Anterior cingulate cortex (tissue), 58 donors: ENCODE measurements around the gene GHRH.

Experiments
- DNase-seq, 58 donors: peaks; one replicate each; lab custom pipeline; 2025; lab: John Stamatoyannopoulos, UW

The GHRH gene

GRCh38 chr20:37293301-37293943, 31.8 kb upstream of the GHRH start:
- no peak for DNase-seq

GRCh38 chr20:37291724-37292126, 30.1 kb upstream of the GHRH start:
- no peak for DNase-seq

GRCh38 chr20:37290158-37290810, 28.7 kb upstream of the GHRH start:
- DNase-seq, result no peak

GRCh38 chr20:37288091-37288490, 26.5 kb upstream of the GHRH start:
- peak in 5 of 58 donors; percentile 4 to 19 (median 8) for DNase-seq

- no peak for DNase-seq
Observed at GRCh38 chr20:37285664-37286374, 24.2 kb upstream of the GHRH start.

- DNase-seq, result no peak
Observed at GRCh38 chr20:37284691-37285161, 23.1 kb upstream of the GHRH start.

GRCh38 chr20:37283530-37284195, 22.0 kb upstream of the GHRH start:
- no peak for DNase-seq

- no peak for DNase-seq
Observed at GRCh38 chr20:37282556-37282955, 20.9 kb upstream of the GHRH start.

GRCh38 chr20:37280403-37280802, 18.8 kb upstream of the GHRH start:
- no peak for DNase-seq

GRCh38 chr20:37279820-37280219, 18.2 kb upstream of the GHRH start:
- no peak for DNase-seq

GRCh38 chr20:37278966-37279590, 17.5 kb upstream of the GHRH start:
- no peak for DNase-seq

GRCh38 chr20:37277253-37277593, 15.6 kb upstream of the GHRH start:
- no peak for DNase-seq

GRCh38 chr20:37276494-37277252, 15.1 kb upstream of the GHRH start:
- peak in 15 of 58 donors; percentile 3 to 33 (median 10) for DNase-seq

GRCh38 chr20:37274851-37275524, 13.4 kb upstream of the GHRH start:
- DNase-seq, result no peak

- no peak for DNase-seq
Observed at GRCh38 chr20:37273988-37274387, 12.4 kb upstream of the GHRH start.

GRCh38 chr20:37271421-37271768, 9.8 kb upstream of the GHRH start:
- no peak for DNase-seq

- DNase-seq, result peak in 5 of 58 donors; percentile 5 to 13 (median 10)
Observed at GRCh38 chr20:37270576-37271420, 9.2 kb upstream of the GHRH start.

- DNase-seq, result peak in 49 of 58 donors; percentile 4 to 74 (median 38)
Observed at GRCh38 chr20:37267667-37268313, 6.2 kb upstream of the GHRH start.
